Osteocyte (in vitro differentiated cells): ENCODE measurements around the gene RERG. TPM values are rescaled to one million over a fixed set of nuclear protein-coding genes. Genes with fewer than 3 reads are reported as not detected.

ENCODE experiments used
- DNase-seq: peaks from one replicate; pipeline ENCODE4 v3.0.0; 2021; ENCODE audit warnings: mixed read lengths; ENCODE audit not compliant: unreplicated experiment; ENCODE audit errors: extremely low spot score
- H3K27ac Mint-ChIP-seq: one replicate; pipeline ENCODE4 v1.8.0; 2021; ENCODE audit warnings: mild to moderate bottlenecking, mixed read lengths; ENCODE audit not compliant: unreplicated experiment
- H3K27me3 Mint-ChIP-seq: one replicate; pipeline ENCODE4 v1.8.0; 2021; ENCODE audit warnings: mixed read lengths; ENCODE audit not compliant: unreplicated experiment
- H3K36me3 Mint-ChIP-seq: one replicate; pipeline ENCODE4 v1.8.0; 2021; ENCODE audit warnings: mixed read lengths; ENCODE audit not compliant: unreplicated experiment
- H3K4me1 Mint-ChIP-seq: one replicate; pipeline ENCODE4 v1.8.0; 2021; ENCODE audit warnings: mixed read lengths; ENCODE audit not compliant: unreplicated experiment
- H3K4me3 Mint-ChIP-seq: one replicate; pipeline ENCODE4 v1.8.0; 2021; ENCODE audit warnings: mild to moderate bottlenecking, moderate library complexity, mixed read lengths; ENCODE audit not compliant: unreplicated experiment
- H3K9me3 Mint-ChIP-seq: one replicate; pipeline ENCODE4 v1.8.0; 2021; ENCODE audit warnings: mixed read lengths; ENCODE audit not compliant: unreplicated experiment
- CTCF ChIP-seq: fragments of 200-600 bp; sonication (generic); IDR thresholded peaks from 2 replicates; pipeline ENCODE4 v1.5.0; 2021; ENCODE audit warnings: antibody characterized with exemption, mild to moderate bottlenecking, moderate library complexity
- total RNA-seq: library from RNA; stranded (reverse); gene quantifications from 2 replicates; pipeline ENCODE4 v1.2.1, GENCODE V29; 2021

RERG gene
- total RNA-seq, 1 donor from 2014 or later: 92.7 TPM

GRCh38 chr12:15154103-15154502, 67.1 kb downstream of the RERG start:
- no peaks in the 10 kb centered on the region for H3K27me3 Mint-ChIP-seq

GRCh38 chr12:15152868-15153267, 68.3 kb downstream of the RERG start:
- peak overlapping the region; percentile 98 for H3K27ac Mint-ChIP-seq
- H3K36me3 Mint-ChIP-seq: peaks cover 5% of the 10 kb centered on the region
- H3K9me3 Mint-ChIP-seq: no peaks in the 10 kb centered on the region
- peaks cover 77% of the 10 kb centered on the region for H3K4me1 Mint-ChIP-seq
- DNase-seq: no peak
- TF ChIP-seq CTCF: no peak
- H3K4me3 Mint-ChIP-seq: peak overlapping the region; percentile 7
- no peaks in the 10 kb centered on the region for H3K27me3 Mint-ChIP-seq

More at GRCh38 chr12:15154103-15154502, 67.1 kb downstream of the RERG start:
- Mint-ChIP-seq H3K36me3 (peaks cover 11% of the 10 kb centered on the region), H3K27ac (peak overlapping the region; percentile 98), H3K4me1 (peaks cover 77% of the 10 kb centered on the region), H3K9me3 (no peaks in the 10 kb centered on the region), H3K4me3 (no peak overlapping the region)
- TF ChIP-seq CTCF: no peak
- no peak for DNase-seq

- Mint-ChIP-seq H3K9me3 (no peaks in the 10 kb centered on the region), H3K27me3 (no peaks in the 10 kb centered on the region), H3K4me3 (peak overlapping the region; percentile 14), H3K4me1 (peaks cover 78% of the 10 kb centered on the region), H3K36me3 (peaks cover 5% of the 10 kb centered on the region), H3K27ac (peak overlapping the region; percentile 98)
- peak; percentile 61 for TF ChIP-seq CTCF
- DNase-seq: no peak
Observed at GRCh38 chr12:15152456-15152855, 68.8 kb downstream of the RERG start.

- H3K4me1 Mint-ChIP-seq: peaks cover 77% of the 10 kb centered on the region
- H3K4me3 Mint-ChIP-seq: peak overlapping the region; percentile 12
- H3K36me3 Mint-ChIP-seq: peaks cover 3% of the 10 kb centered on the region
- TF ChIP-seq CTCF: peak; percentile 77
- H3K27me3 Mint-ChIP-seq: no peaks in the 10 kb centered on the region
- DNase-seq: no peak
- peak overlapping the region; percentile 98 for H3K27ac Mint-ChIP-seq
- H3K9me3 Mint-ChIP-seq: no peaks in the 10 kb centered on the region
Observed at GRCh38 chr12:15151161-15152091, 69.8 kb downstream of the RERG start.

- TF ChIP-seq CTCF: no peak
- DNase-seq: no peak
- Mint-ChIP-seq H3K27me3 (no peaks in the 10 kb centered on the region), H3K27ac (peak overlapping the region; percentile 16), H3K4me3 (no peak overlapping the region), H3K36me3 (peaks cover 14% of the 10 kb centered on the region), H3K4me1 (peaks cover 42% of the 10 kb centered on the region), H3K9me3 (no peaks in the 10 kb centered on the region)
Observed at GRCh38 chr12:15146585-15146984, 74.6 kb downstream of the RERG start.
